ENCODE measurements around the gene PIK3CD.

- TF ChIP-seq, protein P1, sequence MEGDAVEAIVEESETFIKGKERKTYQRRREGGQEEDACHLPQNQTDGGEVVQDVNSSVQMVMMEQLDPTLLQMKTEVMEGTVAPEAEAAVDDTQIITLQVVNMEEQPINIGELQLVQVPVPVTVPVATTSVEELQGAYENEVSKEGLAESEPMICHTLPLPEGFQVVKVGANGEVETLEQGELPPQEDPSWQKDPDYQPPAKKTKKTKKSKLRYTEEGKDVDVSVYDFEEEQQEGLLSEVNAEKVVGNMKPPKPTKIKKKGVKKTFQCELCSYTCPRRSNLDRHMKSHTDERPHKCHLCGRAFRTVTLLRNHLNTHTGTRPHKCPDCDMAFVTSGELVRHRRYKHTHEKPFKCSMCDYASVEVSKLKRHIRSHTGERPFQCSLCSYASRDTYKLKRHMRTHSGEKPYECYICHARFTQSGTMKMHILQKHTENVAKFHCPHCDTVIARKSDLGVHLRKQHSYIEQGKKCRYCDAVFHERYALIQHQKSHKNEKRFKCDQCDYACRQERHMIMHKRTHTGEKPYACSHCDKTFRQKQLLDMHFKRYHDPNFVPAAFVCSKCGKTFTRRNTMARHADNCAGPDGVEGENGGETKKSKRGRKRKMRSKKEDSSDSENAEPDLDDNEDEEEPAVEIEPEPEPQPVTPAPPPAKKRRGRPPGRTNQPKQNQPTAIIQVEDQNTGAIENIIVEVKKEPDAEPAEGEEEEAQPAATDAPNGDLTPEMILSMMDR (IDR thresholded peaks at IDR 0.05; ENCODE audit: extremely low read depth in 1 of 2, insufficient read depth in 1 of 2, low read depth in 1 of 2, low read length in 2 of 2), result no peak
- no peak for TF ChIP-seq GATA2 (IDR thresholded peaks at IDR 0.05; ENCODE audit: insufficient read depth, insufficient read length, low read depth, low read length)
- no peak for TF ChIP-seq MAX (IDR thresholded peaks at IDR 0.05; ENCODE audit: insufficient read depth, insufficient read length)
- TF ChIP-seq POLR2AphosphoS5 (IDR thresholded peaks at IDR 0.05; ENCODE audit: insufficient read depth, low read depth, low read length), result no peak
- TF ChIP-seq POLR2A (IDR thresholded peaks at IDR 0.05; ENCODE audit: low read depth, low read length), result no peak
- TF ChIP-seq EZH2 (IDR thresholded peaks at IDR 0.05; ENCODE audit: borderline replicate concordance, low read depth, low read length, severe bottlenecking), result no peak
- no peak for TF ChIP-seq MYC (IDR thresholded peaks at IDR 0.05; ENCODE audit: low read depth, low read length)
Observed at GRCh38 chr1:9621032-9621431, 30.5 kb upstream of the PIK3CD start.
